CD14-positive monocyte (primary cell): ENCODE measurements around the gene BAHCC1. TPM values are rescaled to one million over a fixed set of nuclear protein-coding genes. Genes with fewer than 3 reads are reported as not detected.
A peak's percentile ranks its signal among the peaks of the same experiment; 100 is the strongest.

ENCODE experiments used
- DNase-seq, 3 donors: peaks; one replicate each; pipeline ENCODE4 v3.0.0-alpha.2; 2011 to 2022
- H2AFZ ChIP-seq: 2 replicates; pipeline ENCODE4 v1.6.0; 2012; ENCODE audit warnings: mild to moderate bottlenecking, low read depth, low read length, inconsistent platforms; ENCODE audit not compliant: insufficient read depth, poor library complexity, severe bottlenecking
- H3K27ac ChIP-seq, 2 donors: 1 replicate in 1 of 2; 2 replicates in 1 of 2; pipeline ENCODE4 v1.5.1; 2012 to 2013; ENCODE audit warnings: low read length in 2 of 2, control low read depth in 1 of 2, inconsistent platforms in 1 of 2, low read depth in 1 of 2, mild to moderate bottlenecking in 1 of 2
- H3K27me3 ChIP-seq, 2 donors: one replicate each; pipeline versions ENCODE4 v1.6.0 to v1.6.1; 2011 to 2013; ENCODE audit warnings: low read length in 2 of 2; ENCODE audit not compliant: control insufficient read depth in 2 of 2, insufficient read depth in 2 of 2
- H3K36me3 ChIP-seq, 2 donors: replicated peaks in 1 of 2; 1 replicate in 1 of 2; 2 replicates in 1 of 2; pipeline versions ENCODE4 v1.5.1 to v1.6.1; 2012 to 2013; ENCODE audit warnings: low read length in 2 of 2, control low read depth in 1 of 2, inconsistent platforms in 1 of 2, mild to moderate bottlenecking in 1 of 2; ENCODE audit not compliant: insufficient read depth in 2 of 2, control insufficient read depth in 1 of 2
- H3K4me1 ChIP-seq, 2 donors: 1 replicate in 1 of 2; 2 replicates in 1 of 2; pipeline versions ENCODE4 v1.5.1 to v1.6.1; 2012 to 2013; ENCODE audit warnings: low read length in 2 of 2, control low read depth in 1 of 2, inconsistent platforms in 1 of 2, mild to moderate bottlenecking in 1 of 2, moderate library complexity in 1 of 2; ENCODE audit not compliant: insufficient read depth in 2 of 2, control insufficient read depth in 1 of 2
- H3K4me2 ChIP-seq: replicated peaks from 2 replicates; pipeline ENCODE3; 2012; ENCODE audit warnings: low read length, moderate library complexity, mild to moderate bottlenecking; ENCODE audit not compliant: poor library complexity, severe bottlenecking; ENCODE audit errors: extremely low read depth
- H3K4me3 ChIP-seq, 3 experiments: fragments of 200-600 bp in 1 of 3; sonication (generic) in 1 of 3; replicated peaks in 1 of 3; 1 replicate in 2 of 3; 2 replicates in 1 of 3; pipeline ENCODE4 v1.5.1; 2011 to 2013; ENCODE audit warnings: low read length in 3 of 3, mild to moderate bottlenecking in 3 of 3, control low read depth in 2 of 3, low read depth in 2 of 3, inconsistent platforms in 1 of 3, moderate library complexity in 1 of 3
- H3K79me2 ChIP-seq: 2 replicates; pipeline ENCODE4 v1.6.0; 2012; ENCODE audit warnings: mild to moderate bottlenecking, control low read depth, inconsistent platforms, low read length, moderate library complexity; ENCODE audit not compliant: insufficient read depth
- H3K9ac ChIP-seq: 2 replicates; pipeline ENCODE4 v1.6.0; 2017; ENCODE audit warnings: low read length, mild to moderate bottlenecking; ENCODE audit not compliant: insufficient read depth, poor library complexity, severe bottlenecking
- H3K9me3 ChIP-seq, 2 donors: replicated peaks in 1 of 2; 1 replicate in 1 of 2; 2 replicates in 1 of 2; pipeline versions ENCODE4 v1.5.1 to v1.6.1; 2012 to 2013; ENCODE audit warnings: low read length in 2 of 2, control low read depth in 1 of 2; ENCODE audit not compliant: control insufficient read depth in 1 of 2, insufficient read depth in 1 of 2
- H4K20me1 ChIP-seq: 2 replicates; pipeline ENCODE4 v1.6.0; 2012; ENCODE audit warnings: mild to moderate bottlenecking, low read length, control low read depth, moderate library complexity; ENCODE audit not compliant: insufficient read depth
- H3K27ac Mint-ChIP-seq, 7 donors: one replicate each; pipeline ENCODE4 v1.8.0; 2020; ENCODE audit warnings: mild to moderate bottlenecking in 7 of 7, mixed read lengths in 7 of 7, moderate library complexity in 6 of 7, inconsistent platforms in 2 of 7
- H3K27me3 Mint-ChIP-seq, 3 donors: one replicate each; pipeline ENCODE4 v1.8.0; 2021 to 2022; ENCODE audit warnings: low read depth in 3 of 3, mild to moderate bottlenecking in 3 of 3, mixed read lengths in 3 of 3, moderate library complexity in 3 of 3, inconsistent platforms in 1 of 3
- H3K36me3 Mint-ChIP-seq, 2 donors: one replicate each; pipeline ENCODE4 v1.8.0; 2020; ENCODE audit warnings: mixed read lengths in 2 of 2, inconsistent platforms in 1 of 2, mild to moderate bottlenecking in 1 of 2
- H3K4me1 Mint-ChIP-seq: one replicate; pipeline ENCODE4 v1.8.0; 2020; ENCODE audit warnings: mild to moderate bottlenecking, mixed read lengths
- H3K4me3 Mint-ChIP-seq, 2 donors: one replicate each; pipeline ENCODE4 v1.8.0; 2020; ENCODE audit warnings: mild to moderate bottlenecking in 2 of 2, mixed read lengths in 2 of 2, moderate library complexity in 1 of 2
- H3K9me3 Mint-ChIP-seq, 7 donors: one replicate each; pipeline ENCODE4 v1.8.0; 2020 to 2022; ENCODE audit warnings: mixed read lengths in 7 of 7, mild to moderate bottlenecking in 6 of 7, moderate library complexity in 6 of 7, inconsistent platforms in 2 of 7
- CTCF ChIP-seq: fragments of 200-600 bp; IDR thresholded peaks from one replicate; pipeline ENCODE4 v1.8.0; 2022; ENCODE audit warnings: antibody characterized with exemption, mild to moderate bottlenecking
- WGBS: methylation state at CpG from one replicate; pipeline ENCODE4 v1.1.5; 2013; ENCODE audit warnings: missing lambda C conversion rate; ENCODE audit not compliant: insufficient coverage; 5-methylcytosine and 5-hydroxymethylcytosine counted together
- intact Hi-C, 2 donors: fragments of 100-400 bp; cut with micrococcal nuclease; formaldehyde crosslinking; loops; one replicate each; pipeline versions ENCODE4 v1.15.0 to v1.15.1; 2023
- polyA plus RNA-seq, 3 donors: library from polyadenylated mRNA; depleted of rRNA in 1 of 3; unstranded in 2 of 3; stranded (reverse) in 1 of 3; fragments of 300-500 nt in 2 of 3; fragments of >200 nt in 1 of 3; fragmentation: Illumina TruSeq in 2 of 3; gene quantifications; 1 replicate in 2 of 3; 2 replicates in 1 of 3; pipeline ENCODE4 v1.2.3, GENCODE V29; 2012 to 2021

The BAHCC1 gene
- polyA plus RNA-seq, 3 donors = 0.11 to 8.8 (median 0.27) TPM

- Histone ChIP-seq H3K27me3 (no peaks in the 10 kb centered on the region), H3K9ac (no peak overlapping the region), H3K4me1 (peaks cover 31 to 41% of the 10 kb centered on the region in 2 donors), H3K4me2 (no peak overlapping the region), H3K9me3 (no peaks in the 10 kb centered on the region), H2AFZ (no peak overlapping the region), H3K36me3 (peaks cover 0 to 4% of the 10 kb centered on the region in 2 donors), H4K20me1 (peaks cover 23% of the 10 kb centered on the region), H3K27ac (no peak overlapping the region), H3K79me2 (peaks cover 98% of the 10 kb centered on the region), H3K4me3 (no peak overlapping the region)
- H3K27ac Mint-ChIP-seq = peak overlapping the region in 2 of 7 donors; percentile 35 to 41
- intact Hi-C loops = loop anchor here in 1 of 2 donors (5.0 kb wide), 1 partner anchor 68 kb away; no protein-coding TSS in a partner anchor
- H3K9me3 Mint-ChIP-seq = no peaks in the 10 kb centered on the region
- H3K27me3 Mint-ChIP-seq = peaks cover 2 to 13% (median 5%) of the 10 kb centered on the region in 3 donors
- 77% methylated on average over 8 of the region's 11 CpGs for WGBS
- no peak for DNase-seq
- H3K4me1 Mint-ChIP-seq = peaks cover 53% of the 10 kb centered on the region
- H3K36me3 Mint-ChIP-seq = peaks cover 11 to 17% of the 10 kb centered on the region in 2 donors
- TF ChIP-seq CTCF = no peak
- no peak overlapping the region for H3K4me3 Mint-ChIP-seq
Observed at GRCh38 chr17:81404558-81405165, 9.4 kb downstream of the BAHCC1 start.

GRCh38 chr17:81405411-81405872 lies 10.2 kb downstream of the BAHCC1 start:
- 54% methylated on average over 4 of the region's 7 CpGs for WGBS
- H3K9ac ChIP-seq = no peak overlapping the region
- no peaks in the 10 kb centered on the region for H3K9me3 Mint-ChIP-seq
- peaks cover 31 to 38% of the 10 kb centered on the region in 2 donors for H3K4me1 ChIP-seq
- peaks cover 11 to 17% of the 10 kb centered on the region in 2 donors for H3K36me3 Mint-ChIP-seq
- peaks cover 28% of the 10 kb centered on the region for H4K20me1 ChIP-seq
- H3K27me3 ChIP-seq = no peaks in the 10 kb centered on the region
- no peak overlapping the region for H3K4me3 Mint-ChIP-seq
- peaks cover 50% of the 10 kb centered on the region for H3K4me1 Mint-ChIP-seq
- no peak overlapping the region for H3K4me2 ChIP-seq
- no peak for DNase-seq
- H3K27ac Mint-ChIP-seq = peak overlapping the region in 1 of 7 donors; percentile 58
- peaks cover 2 to 13% (median 5%) of the 10 kb centered on the region in 3 donors for H3K27me3 Mint-ChIP-seq
- intact Hi-C loops = loop anchor here in 1 of 2 donors (5.0 kb wide), 1 partner anchor 67 kb away; no protein-coding TSS in a partner anchor
- TF ChIP-seq CTCF = no peak
- peaks cover 0 to 4% of the 10 kb centered on the region in 2 donors for H3K36me3 ChIP-seq
- H3K4me3 ChIP-seq = no peak overlapping the region
- H2AFZ ChIP-seq = no peak overlapping the region
- H3K9me3 ChIP-seq = no peaks in the 10 kb centered on the region
- H3K79me2 ChIP-seq = peaks cover 98% of the 10 kb centered on the region
- H3K27ac ChIP-seq = no peak overlapping the region
